Measurements from ENCODE around the gene CDC42BPB.
"Not testable (repeated sequence)": the region's sequence is repeated elsewhere in the genome, so short reads cannot be mapped to it uniquely, and the experiment has no call there.

CDC42BPB gene

DNA sequence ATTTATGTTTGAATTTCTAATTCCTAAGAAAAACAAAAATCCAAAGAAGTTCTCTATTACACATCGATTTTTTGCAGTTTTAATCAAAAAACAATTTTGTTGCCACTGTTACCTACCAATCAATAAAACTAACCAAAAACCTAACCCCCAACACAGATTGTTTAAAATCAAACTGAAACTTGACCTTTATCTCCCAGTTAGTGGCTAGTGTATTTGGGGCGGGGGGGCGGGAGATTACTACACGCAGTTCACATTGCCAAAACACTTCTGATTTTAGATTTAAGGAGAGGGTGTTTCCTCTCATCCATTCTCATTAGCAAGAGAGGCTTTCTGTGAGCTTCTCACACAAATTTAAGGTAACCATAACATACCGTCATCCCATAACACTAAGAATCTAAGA is 6.4 kb downstream of the CDC42BPB start:
- DNase-seq (ENCODE audit: low read depth): no peak

DNA sequence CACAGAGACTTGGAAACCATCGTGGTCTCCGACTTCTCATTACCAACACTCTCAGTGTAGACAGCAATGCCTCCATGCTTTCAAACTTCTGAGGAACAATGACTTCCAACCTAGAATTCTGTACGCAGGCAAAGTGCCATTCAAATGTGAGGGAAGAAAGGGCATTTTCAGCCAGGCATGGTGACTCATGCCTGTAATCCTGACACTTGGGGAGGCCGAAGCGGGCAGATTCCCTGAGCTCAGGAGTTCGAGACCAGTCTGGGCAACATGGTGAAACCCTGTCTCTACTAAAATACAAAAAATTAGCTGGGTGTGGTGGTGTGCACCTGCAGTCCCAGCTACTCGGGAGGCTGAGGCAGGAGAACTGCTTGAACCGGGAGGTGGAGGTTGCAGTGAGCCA is 9.9 kb downstream of the CDC42BPB start:
- not testable (repeated sequence) for DNase-seq (ENCODE audit: low read depth)

DNA sequence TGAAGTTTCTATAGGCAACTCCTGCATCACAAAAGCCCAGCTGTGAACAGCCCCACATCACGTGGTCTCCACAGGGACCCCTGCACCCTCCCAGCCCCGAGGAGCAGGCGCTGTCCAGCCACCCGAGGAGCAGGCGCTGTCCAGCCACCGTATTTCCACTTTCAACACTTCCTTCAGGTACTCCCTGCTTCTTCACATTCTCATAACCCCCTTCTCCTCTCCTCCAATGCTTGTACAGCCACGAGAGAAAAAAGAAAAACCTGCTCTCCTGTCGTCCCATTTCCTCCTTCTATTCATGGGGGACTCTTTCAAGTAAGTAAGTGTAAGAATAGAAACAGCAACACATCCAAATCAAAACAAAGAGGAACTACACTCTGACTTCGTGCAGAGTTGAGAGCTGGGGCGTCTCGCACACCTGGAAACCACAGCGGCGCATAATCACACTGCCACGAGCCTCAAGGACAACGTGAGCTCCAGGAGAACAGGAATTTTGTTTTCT is 11.9 kb downstream of the CDC42BPB start:
- DNase-seq (ENCODE audit: low read depth): no peak

DNA sequence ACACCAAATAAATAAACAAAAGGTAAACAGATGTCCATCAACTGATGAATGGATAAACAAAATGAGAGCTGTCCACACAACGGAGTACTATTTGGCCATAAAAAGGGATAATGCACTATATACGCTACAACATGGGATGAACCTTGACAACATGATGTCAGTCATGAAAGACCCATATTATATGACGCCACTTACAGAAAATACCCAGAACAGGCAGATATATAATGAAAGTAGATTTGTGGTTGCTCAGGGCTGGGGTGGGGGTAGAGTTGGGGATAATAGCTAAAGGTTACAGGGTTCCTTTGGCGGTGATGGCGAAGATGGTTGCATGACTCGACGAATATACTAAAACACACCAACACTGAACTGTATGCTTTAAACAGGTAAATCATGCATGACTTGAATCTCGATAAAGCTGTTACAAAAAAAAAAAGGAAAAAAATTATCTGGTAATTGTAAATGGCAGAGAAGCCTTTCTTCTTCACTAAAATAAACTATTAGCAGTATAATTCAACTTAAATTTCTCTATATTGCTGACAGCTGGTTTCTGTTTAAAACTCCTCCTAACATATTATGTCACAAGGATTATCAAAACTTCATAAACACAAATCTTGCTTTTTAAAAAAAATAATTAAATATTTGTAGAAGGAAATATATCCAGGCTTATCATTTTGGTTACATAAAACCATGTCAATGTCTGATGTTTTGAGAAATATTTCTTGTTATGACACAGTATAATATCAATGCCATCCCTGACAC is 13.9 kb downstream of the CDC42BPB start:
- DNase-seq (ENCODE audit: low read depth): no peak

DNA sequence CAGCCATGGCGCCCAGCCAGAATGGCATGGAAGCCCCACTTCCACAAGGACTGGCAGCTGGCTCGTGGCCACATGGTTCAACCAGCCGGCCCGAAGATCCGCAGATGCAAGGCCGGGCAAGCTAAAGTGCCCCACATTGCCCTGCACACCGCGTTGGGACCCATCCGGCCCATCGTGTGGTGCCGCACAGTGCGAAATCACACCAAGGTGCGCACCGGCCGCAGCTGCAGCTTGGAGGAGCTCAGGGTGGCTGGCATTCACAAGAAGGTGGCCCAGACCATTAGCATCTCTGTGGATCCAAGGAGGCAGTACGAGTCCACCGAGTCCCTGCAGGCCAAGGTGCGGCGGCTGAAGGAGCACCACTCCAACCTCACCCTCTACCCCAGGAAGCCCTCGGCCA is 15.9 kb downstream of the CDC42BPB start:
- DNase-seq (ENCODE audit: low read depth): no peak

DNA sequence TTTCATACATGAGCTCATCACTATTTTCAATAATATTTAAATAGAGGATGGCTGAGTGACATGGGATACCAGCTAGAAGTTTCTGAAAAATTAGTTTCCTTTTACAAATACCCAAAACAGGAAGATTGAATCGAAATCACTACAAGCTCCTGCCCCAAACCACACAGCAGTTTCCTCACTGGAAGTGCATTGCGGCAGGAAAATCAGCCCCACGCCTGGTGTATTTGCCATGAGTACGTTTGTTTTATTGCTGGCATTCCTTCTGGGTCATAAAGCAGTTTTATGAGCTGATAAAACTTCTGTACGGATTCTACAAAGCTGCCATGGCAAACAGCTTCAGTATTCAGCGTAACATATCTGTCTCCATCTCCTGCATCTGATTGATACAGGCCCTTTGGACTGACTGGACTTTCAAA is 23.7 kb downstream of the CDC42BPB start:
- no peak for DNase-seq (ENCODE audit: low read depth)

DNA sequence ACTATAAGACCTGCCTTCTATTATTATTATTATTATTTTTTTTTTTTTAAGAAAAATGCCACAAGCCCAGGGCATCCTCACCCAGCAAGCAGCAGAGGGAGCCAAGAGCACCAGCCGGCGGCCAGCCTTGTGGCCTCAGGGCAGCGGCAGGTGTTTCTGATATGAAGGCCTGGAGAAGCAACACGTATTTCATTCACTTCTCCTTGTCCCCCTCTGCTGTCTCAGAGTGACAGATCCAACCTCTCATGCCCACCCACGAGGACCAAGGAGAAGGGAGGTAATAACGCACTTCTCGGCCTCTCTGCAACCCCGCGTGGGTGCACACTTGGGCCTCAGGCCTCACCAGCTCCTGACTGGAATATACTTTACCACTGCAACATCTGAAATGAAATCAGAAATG is 25.4 kb downstream of the CDC42BPB start:
- DNase-seq (ENCODE audit: low read depth): peak; percentile 38

DNA sequence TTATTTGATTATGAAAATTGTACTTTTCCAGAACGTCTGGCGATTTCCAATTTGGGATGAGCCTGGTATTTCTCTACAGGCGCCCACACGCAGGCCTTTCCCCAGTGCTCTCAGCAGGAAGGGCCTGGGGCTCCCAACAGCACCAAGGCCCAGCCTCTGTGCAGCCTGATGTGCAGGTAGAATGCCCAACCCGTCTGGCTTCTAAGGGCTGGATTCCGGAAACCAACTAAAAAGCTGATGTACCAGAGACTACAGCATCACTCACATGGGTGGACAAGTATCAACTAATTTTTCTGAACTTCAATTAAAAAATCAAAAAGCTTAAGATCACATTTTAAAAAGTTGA is 25.8 kb downstream of the CDC42BPB start:
- DNase-seq (ENCODE audit: low read depth): no peak

DNA sequence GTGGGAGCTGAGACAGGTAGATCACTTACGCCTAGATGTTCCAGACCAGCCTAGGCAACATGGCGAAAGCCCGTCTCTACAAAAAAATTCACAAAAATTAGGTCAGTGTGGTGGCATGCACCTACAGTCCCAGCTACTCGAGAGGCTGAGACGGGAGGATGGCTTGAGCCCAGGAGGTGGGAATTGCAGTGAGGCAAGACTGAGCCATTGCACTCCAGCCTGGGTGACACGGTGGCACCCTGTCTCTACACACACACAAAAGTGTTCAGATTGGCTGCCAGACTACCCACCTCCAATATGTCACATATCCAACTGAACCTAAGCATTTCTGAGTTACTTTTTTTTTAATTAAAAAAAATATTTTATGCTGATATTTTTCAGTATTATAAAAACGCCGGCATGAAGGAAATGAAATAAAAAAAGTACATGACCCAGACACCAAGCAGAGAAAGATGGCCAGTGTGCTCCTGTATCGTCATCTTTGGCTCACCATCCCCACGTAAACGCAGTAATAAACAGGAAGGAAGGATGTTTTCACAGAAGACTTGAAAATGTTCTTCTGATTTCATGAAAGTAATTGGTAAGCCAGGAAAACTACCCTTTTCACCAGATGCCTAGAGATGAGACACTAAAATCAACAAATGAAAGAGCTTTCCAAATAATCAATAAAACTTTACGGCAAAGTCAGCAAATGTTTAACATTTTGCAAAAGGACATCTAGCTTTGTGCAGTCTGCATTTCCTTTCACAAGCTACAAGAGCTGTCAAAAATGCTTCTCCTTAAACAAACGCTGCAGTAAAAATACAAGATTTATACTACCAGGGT is 26.4 kb downstream of the CDC42BPB start:
- DNase-seq (ENCODE audit: low read depth): peak; percentile 46

DNA sequence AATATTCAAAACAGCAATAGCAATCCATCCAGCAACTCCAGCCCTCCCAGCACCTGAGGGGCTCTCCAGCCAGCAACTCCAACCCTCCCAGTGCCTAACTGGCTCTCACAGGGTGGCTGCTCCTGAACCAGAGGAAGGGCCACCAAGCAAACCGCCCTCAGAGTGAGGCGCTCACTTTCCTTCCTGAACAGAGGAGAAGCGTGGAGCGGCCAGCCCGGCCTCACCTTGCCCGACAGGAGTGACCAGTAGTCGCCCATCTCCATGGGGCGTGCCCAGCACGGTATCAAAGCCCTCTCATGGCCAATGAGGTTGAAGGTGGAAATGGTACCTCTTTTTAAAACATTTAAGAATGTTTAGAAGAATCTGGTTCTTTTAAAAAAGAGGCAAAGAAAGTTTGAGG is 27.4 kb downstream of the CDC42BPB start:
- no peak for DNase-seq (ENCODE audit: low read depth)

DNA sequence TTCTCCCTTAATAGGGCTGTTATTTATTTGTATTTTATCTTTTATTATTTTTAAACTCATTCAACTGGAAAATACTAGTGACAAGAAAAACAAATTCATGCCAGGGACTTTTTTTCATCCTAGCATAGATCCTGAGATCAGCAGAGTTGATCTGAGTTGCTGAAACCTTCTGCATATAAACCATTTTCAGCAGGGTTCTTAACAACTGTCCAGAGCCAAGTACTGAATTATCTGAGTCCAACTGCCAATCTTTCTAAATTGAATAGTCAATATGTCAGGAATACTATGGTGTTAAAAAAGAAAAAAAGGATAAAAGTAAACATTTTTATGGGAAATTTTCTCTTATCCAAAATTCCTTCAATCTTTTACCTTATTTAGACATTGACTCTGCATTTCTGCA is 28.6 kb downstream of the CDC42BPB start:
- no peak for DNase-seq (ENCODE audit: low read depth)

DNA sequence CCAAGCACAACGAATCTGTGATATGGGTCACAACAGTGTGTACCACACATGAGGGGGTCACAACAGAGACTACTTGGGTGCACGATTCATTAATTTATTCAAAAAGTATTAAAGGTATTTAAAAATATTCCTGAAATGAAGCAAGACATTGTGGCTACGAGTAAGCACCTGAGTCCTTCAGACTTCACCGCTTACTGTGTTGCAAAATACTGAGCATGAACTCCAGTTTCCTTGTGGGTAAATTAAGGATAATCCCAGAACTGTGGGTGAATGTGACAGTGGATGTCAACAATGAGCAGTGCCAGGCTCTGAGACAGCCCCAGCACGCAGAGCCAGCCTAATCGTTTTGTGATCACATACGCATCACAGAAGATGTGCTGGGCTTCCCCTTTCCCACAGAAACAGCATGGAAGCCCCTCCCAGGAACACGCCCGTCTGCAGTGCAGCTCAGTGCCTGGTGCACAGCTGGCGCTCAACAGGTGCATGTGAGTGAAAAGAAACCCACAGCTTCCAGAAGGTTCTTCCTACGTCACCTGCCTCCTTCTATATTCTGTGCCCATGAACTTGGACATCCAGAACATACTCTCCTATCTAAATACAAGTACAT is 29.1 kb downstream of the CDC42BPB start:
- DNase-seq (ENCODE audit: low read depth): no peak

DNA sequence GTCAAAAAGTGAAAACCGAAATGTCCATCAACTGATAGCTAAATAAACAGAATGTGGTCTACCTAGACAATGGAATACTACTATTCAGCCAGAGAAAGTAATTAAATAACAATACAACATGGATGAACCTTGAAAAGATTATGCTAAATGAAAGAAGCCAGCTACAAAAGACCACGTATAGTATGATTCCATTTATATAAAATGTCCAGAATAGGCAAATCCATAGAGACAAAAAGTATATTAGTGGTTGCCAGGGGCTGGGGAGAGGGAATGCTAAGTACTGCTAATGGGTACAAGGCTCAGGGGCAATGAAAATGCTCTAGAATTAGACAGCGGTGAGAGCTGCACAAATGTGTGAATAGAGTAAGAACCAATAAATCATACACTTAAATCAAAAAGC is 29.9 kb downstream of the CDC42BPB start:
- no peak for DNase-seq (ENCODE audit: low read depth)

DNA sequence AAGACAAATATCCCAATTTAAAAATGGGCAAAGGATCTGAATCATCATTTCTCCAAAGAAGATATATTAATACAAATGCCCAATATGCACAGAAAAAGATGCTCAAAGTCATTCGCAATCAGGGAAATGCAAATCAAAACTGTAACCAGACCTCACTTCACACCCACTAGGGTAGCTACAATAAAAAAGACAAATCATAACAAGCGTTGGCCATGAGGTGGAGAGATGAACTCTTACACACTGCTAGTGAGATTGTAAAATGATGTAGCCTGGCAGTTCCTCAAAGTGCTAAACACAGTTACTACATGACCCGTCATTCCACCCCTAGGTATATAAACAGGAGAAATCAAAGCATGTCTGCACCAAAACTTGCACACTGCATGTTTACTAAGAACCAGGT is 30.4 kb downstream of the CDC42BPB start:
- no peak for DNase-seq (ENCODE audit: low read depth)

DNA sequence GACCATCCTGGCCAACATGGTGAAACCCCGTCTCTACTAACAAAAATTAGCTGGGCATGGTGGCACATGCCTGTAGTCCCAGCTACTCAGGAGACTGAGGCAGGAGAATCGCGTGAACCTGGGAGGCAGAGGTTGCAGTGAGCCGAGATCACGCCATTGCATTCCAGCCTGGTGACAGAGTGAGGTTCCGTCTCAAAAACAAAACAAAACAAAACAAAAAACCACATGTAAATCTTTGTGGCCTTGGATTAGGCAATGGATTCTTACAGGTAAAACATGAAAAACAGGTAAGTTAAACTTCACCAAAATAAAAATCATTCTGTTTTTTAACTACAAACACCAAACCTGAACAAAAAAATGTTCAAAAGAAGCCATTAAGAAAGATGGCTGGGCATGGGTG is 31.2 kb downstream of the CDC42BPB start:
- not testable (repeated sequence) for DNase-seq (ENCODE audit: low read depth)

DNA sequence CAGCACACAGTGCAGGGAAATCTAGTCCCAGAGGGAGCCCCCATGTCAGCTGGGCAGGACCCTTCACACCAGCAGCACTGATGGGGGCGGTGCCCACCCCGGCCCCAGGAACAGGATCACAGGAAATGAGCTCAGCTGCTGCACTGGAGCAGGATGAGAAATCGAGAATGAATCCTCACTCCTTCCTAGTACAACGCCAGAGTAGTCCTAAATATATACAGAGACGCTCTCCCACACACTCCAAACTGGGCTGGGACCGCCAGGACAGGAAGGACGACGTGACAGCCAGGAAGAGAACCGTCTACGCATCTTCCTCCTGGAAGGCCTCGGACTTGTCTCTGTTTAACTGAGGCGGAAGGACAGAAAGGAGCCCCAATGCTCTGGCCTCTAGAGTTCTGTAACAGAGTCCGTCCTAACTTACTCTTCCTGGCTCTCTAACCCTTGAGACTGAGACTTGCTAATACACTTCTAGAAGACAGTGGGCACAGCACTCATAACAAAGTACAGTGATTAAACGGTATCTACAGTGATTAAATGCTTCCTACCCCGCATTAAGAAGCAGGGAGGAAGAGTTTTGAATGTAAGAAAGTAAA is 33.4 kb downstream of the CDC42BPB start:
- DNase-seq (ENCODE audit: low read depth): peak; percentile 96

DNA sequence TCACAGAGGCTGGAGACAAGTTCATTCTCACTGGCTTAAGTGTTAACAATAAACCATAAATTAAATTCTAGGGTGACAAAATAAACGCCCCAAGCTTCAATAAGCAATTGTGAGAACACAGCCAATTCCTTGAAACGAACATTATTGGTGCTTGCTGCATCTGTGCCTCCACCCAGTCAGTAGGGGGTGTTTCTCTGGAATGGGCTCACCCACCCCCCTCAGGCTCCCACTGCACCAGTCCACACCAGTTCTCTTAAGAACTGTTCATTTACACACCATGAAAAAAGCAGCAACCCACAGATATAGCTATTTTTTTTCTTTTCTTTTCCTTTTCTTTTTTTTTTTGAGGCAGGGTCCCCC is 34.7 kb downstream of the CDC42BPB start:
- no peak for DNase-seq (ENCODE audit: low read depth)

DNA sequence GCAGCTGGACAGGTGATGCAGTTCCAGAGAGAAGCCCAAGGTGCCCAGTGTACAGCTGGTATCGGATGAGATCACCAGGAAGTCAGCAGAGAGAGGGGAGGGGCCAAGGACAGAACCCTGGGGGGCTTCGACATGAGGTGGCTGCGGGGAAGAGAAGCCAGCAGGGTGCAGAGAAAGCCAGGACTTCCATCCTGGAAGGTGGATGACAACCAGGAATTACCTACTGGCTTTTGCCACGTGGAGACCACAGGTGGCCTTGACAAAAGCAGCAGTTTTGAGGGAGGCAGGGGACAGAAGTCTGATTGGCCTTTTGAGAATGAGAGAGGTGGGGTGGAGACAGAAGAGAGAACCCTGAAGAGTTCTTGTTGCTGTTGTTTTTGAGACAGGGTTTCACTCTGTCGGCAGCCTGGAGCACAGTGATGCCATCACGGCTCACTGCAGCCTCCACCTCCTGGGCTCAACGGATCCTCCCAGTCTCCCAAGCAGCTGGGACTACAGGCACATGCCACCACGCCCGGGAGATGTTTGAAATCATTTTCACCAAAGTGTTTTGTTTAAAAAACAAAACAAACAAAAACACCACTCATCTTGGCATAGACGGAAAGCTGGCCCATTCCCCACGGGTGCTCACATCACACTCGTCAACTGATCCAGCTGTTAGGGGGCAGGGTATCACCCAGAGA is 35.2 kb downstream of the CDC42BPB start:
- peak; percentile 36 for DNase-seq (ENCODE audit: low read depth)

DNA sequence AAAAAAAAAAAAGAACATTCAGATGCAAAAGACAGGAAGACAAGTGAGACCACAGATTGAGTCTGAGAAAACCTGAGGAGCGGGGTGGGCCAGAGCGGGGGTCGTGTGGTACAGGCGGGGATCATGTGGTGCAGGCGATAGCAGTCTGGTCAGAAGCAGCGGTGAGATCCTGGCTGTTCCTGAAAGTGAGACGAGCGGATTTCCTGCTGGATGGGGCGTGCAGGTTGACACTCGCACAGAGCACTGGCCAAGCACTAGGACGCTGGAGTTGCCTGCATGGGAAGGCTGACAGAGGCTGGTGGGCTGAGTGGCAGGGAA is 35.7 kb downstream of the CDC42BPB start:
- DNase-seq (ENCODE audit: low read depth): no peak

DNA sequence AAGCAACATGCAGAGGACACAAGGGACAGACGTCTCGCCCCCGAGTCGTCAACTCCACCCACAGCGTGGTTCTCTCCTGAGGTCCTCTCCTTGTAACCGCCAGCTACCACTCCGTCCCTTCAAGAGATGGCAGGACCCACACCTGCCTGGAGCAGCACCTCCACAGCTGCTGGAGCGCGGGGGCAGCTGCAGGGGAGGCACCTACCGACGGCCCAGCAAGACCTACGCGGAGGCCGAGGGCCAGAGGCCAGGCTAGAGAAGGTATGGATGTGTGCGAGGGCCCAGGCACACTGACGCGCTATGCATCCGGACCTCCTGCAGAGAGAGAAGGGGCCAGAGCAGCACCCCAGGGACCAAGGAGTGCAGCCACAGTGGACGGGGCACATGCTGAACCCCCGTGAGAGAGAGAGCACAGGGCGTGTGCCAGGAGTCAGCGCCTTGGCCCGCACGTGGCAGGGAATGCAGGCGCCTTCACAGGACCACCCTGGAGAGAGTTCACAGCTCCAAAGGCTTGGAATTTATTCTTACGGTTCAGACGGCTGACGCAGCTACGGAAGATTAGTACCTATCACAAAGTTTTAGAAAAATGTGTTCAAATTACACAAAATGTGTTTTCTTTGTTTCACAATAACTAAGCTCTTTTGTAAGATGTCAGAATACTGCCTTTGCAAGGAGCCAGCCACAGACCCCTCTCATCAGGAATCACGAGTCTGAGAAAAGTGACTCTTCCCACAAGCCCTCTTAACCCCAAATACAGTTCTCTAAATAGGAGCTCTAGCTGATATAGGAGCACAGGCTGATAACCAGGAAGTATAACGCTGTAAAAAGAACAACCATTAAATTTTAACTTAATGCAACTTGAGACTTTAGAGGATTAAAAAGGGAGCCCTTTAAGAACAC is 36.8 kb downstream of the CDC42BPB start:
- no peak for DNase-seq (ENCODE audit: low read depth)

DNA sequence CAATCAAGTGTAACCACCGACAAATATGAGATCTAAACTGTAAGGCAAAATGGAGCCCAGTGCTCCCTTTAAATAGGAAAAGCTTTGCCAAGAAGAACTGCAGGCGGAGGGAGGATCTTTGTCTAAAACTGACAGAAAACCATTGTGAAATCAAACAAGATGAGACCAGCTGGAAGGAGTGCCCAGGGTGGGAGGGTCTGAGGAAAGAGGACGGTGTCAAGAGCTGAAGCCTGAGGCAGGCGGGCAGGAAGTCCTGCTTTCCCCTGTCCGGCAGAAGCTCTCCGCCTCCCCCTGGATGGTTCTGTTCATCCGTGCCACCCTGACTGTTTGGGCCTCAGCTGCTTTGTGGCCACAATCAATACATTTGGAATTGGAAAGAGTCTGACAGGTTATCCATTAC is 37.5 kb downstream of the CDC42BPB start:
- no peak for DNase-seq (ENCODE audit: low read depth)

Data from ELR (cell line).